GM19328 (cell line): ENCODE results near the gene RTL5.

Source experiments
- ATAC-seq: cut with Tn5 transposase; IDR thresholded peaks from one replicate; pipeline ENCODE4 v1.9.1; 2021; ENCODE audit warnings: mild to moderate bottlenecking, moderate library complexity; ENCODE audit not compliant: unreplicated experiment

Gene RTL5

DNA sequence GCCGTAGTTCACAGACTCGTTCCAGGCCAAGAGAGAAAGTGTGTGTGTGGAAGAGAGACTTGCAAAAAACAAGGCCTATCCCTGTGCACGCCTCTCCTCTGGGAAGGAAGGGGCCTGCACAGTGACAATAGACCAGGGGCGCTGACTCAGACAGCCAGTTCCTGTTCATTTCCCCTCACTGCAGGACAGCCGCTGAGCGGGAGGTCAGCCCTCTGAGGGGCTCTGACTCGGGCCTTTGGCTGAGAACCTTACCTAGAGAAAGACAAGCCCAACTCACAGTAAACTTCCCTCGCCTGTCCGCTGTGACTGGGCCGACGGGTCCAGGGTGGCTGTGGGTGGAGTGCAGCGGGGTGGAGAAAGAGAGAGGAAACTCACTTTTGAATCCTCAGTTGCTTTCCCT, 52.1 kb downstream of the RTL5 start:
- ATAC-seq, result no peak

DNA sequence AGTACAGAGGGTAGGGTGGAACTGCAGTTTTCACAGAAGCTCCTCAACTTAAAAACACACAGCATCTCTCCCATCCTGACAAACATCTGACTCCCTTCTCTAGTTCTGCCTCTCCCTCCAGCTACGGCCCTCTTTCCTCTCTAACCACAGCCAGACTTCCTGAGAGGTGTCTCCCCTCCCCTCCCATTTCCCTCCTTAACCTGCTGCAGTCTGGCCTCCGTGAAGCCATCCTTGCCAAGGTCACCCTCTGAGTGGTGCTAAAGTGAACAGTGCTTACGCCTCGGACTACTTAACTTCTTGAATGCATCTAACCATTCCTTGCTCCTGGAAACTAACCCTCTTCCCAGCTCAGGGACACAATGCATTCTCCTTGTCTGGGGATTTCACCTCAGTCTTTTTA, 53.3 kb downstream of the RTL5 start:
- no peak for ATAC-seq
